CD14-positive monocyte (primary cell): ENCODE results near the gene MARCKS. TPM values are rescaled to one million over a fixed set of nuclear protein-coding genes. Genes with fewer than 3 reads are reported as not detected.

Experiments used
- DNase-seq, 3 donors: peaks; one replicate each; pipeline ENCODE4 v3.0.0-alpha.2; 2011 to 2022
- H2AFZ ChIP-seq: 2 replicates; pipeline ENCODE4 v1.6.0; 2012; ENCODE audit warnings: mild to moderate bottlenecking, low read depth, low read length, inconsistent platforms; ENCODE audit not compliant: insufficient read depth, poor library complexity, severe bottlenecking
- H3K27ac ChIP-seq, 2 donors: 1 replicate in 1 of 2; 2 replicates in 1 of 2; pipeline ENCODE4 v1.5.1; 2012 to 2013; ENCODE audit warnings: low read length in 2 of 2, control low read depth in 1 of 2, inconsistent platforms in 1 of 2, low read depth in 1 of 2, mild to moderate bottlenecking in 1 of 2
- H3K27me3 ChIP-seq, 2 donors: one replicate each; pipeline versions ENCODE4 v1.6.0 to v1.6.1; 2011 to 2013; ENCODE audit warnings: low read length in 2 of 2; ENCODE audit not compliant: control insufficient read depth in 2 of 2, insufficient read depth in 2 of 2
- H3K36me3 ChIP-seq, 2 donors: replicated peaks in 1 of 2; 1 replicate in 1 of 2; 2 replicates in 1 of 2; pipeline versions ENCODE4 v1.5.1 to v1.6.1; 2012 to 2013; ENCODE audit warnings: low read length in 2 of 2, control low read depth in 1 of 2, inconsistent platforms in 1 of 2, mild to moderate bottlenecking in 1 of 2; ENCODE audit not compliant: insufficient read depth in 2 of 2, control insufficient read depth in 1 of 2
- H3K4me1 ChIP-seq, 2 donors: 1 replicate in 1 of 2; 2 replicates in 1 of 2; pipeline versions ENCODE4 v1.5.1 to v1.6.1; 2012 to 2013; ENCODE audit warnings: low read length in 2 of 2, control low read depth in 1 of 2, inconsistent platforms in 1 of 2, mild to moderate bottlenecking in 1 of 2, moderate library complexity in 1 of 2; ENCODE audit not compliant: insufficient read depth in 2 of 2, control insufficient read depth in 1 of 2
- H3K4me2 ChIP-seq: replicated peaks from 2 replicates; pipeline ENCODE3; 2012; ENCODE audit warnings: low read length, moderate library complexity, mild to moderate bottlenecking; ENCODE audit not compliant: poor library complexity, severe bottlenecking; ENCODE audit errors: extremely low read depth
- H3K4me3 ChIP-seq, 3 experiments: fragments of 200-600 bp in 1 of 3; sonication (generic) in 1 of 3; replicated peaks in 1 of 3; 1 replicate in 2 of 3; 2 replicates in 1 of 3; pipeline ENCODE4 v1.5.1; 2011 to 2013; ENCODE audit warnings: low read length in 3 of 3, mild to moderate bottlenecking in 3 of 3, control low read depth in 2 of 3, low read depth in 2 of 3, inconsistent platforms in 1 of 3, moderate library complexity in 1 of 3
- H3K79me2 ChIP-seq: 2 replicates; pipeline ENCODE4 v1.6.0; 2012; ENCODE audit warnings: mild to moderate bottlenecking, control low read depth, inconsistent platforms, low read length, moderate library complexity; ENCODE audit not compliant: insufficient read depth
- H3K9ac ChIP-seq: 2 replicates; pipeline ENCODE4 v1.6.0; 2017; ENCODE audit warnings: low read length, mild to moderate bottlenecking; ENCODE audit not compliant: insufficient read depth, poor library complexity, severe bottlenecking
- H3K9me3 ChIP-seq, 2 donors: replicated peaks in 1 of 2; 1 replicate in 1 of 2; 2 replicates in 1 of 2; pipeline versions ENCODE4 v1.5.1 to v1.6.1; 2012 to 2013; ENCODE audit warnings: low read length in 2 of 2, control low read depth in 1 of 2; ENCODE audit not compliant: control insufficient read depth in 1 of 2, insufficient read depth in 1 of 2
- H4K20me1 ChIP-seq: 2 replicates; pipeline ENCODE4 v1.6.0; 2012; ENCODE audit warnings: mild to moderate bottlenecking, low read length, control low read depth, moderate library complexity; ENCODE audit not compliant: insufficient read depth
- H3K27ac Mint-ChIP-seq, 7 donors: one replicate each; pipeline ENCODE4 v1.8.0; 2020; ENCODE audit warnings: mild to moderate bottlenecking in 7 of 7, mixed read lengths in 7 of 7, moderate library complexity in 6 of 7, inconsistent platforms in 2 of 7
- H3K27me3 Mint-ChIP-seq, 3 donors: one replicate each; pipeline ENCODE4 v1.8.0; 2021 to 2022; ENCODE audit warnings: low read depth in 3 of 3, mild to moderate bottlenecking in 3 of 3, mixed read lengths in 3 of 3, moderate library complexity in 3 of 3, inconsistent platforms in 1 of 3
- H3K36me3 Mint-ChIP-seq, 2 donors: one replicate each; pipeline ENCODE4 v1.8.0; 2020; ENCODE audit warnings: mixed read lengths in 2 of 2, inconsistent platforms in 1 of 2, mild to moderate bottlenecking in 1 of 2
- H3K4me1 Mint-ChIP-seq: one replicate; pipeline ENCODE4 v1.8.0; 2020; ENCODE audit warnings: mild to moderate bottlenecking, mixed read lengths
- H3K4me3 Mint-ChIP-seq, 2 donors: one replicate each; pipeline ENCODE4 v1.8.0; 2020; ENCODE audit warnings: mild to moderate bottlenecking in 2 of 2, mixed read lengths in 2 of 2, moderate library complexity in 1 of 2
- H3K9me3 Mint-ChIP-seq, 7 donors: one replicate each; pipeline ENCODE4 v1.8.0; 2020 to 2022; ENCODE audit warnings: mixed read lengths in 7 of 7, mild to moderate bottlenecking in 6 of 7, moderate library complexity in 6 of 7, inconsistent platforms in 2 of 7
- WGBS: methylation state at CpG from one replicate; pipeline ENCODE4 v1.1.5; 2013; ENCODE audit warnings: missing lambda C conversion rate; ENCODE audit not compliant: insufficient coverage; 5-methylcytosine and 5-hydroxymethylcytosine counted together
- intact Hi-C, 2 donors: fragments of 100-400 bp; cut with micrococcal nuclease; formaldehyde crosslinking; loops; one replicate each; pipeline versions ENCODE4 v1.15.0 to v1.15.1; 2023
- polyA plus RNA-seq, 3 donors: library from polyadenylated mRNA; depleted of rRNA in 1 of 3; unstranded in 2 of 3; stranded (reverse) in 1 of 3; fragments of 300-500 nt in 2 of 3; fragments of >200 nt in 1 of 3; fragmentation: Illumina TruSeq in 2 of 3; gene quantifications; 1 replicate in 2 of 3; 2 replicates in 1 of 3; pipeline ENCODE4 v1.2.3, GENCODE V29; 2012 to 2021
- TF ChIP-seq, protein P1 (sequence below): fragments of 200-600 bp; IDR thresholded peaks from one replicate; pipeline ENCODE4 v1.8.0; 2022; ENCODE audit warnings: antibody characterized with exemption, mild to moderate bottlenecking

The MARCKS gene
- polyA plus RNA-seq, 3 donors = 12.1 to 22.9 (median 14.4) TPM

DNA sequence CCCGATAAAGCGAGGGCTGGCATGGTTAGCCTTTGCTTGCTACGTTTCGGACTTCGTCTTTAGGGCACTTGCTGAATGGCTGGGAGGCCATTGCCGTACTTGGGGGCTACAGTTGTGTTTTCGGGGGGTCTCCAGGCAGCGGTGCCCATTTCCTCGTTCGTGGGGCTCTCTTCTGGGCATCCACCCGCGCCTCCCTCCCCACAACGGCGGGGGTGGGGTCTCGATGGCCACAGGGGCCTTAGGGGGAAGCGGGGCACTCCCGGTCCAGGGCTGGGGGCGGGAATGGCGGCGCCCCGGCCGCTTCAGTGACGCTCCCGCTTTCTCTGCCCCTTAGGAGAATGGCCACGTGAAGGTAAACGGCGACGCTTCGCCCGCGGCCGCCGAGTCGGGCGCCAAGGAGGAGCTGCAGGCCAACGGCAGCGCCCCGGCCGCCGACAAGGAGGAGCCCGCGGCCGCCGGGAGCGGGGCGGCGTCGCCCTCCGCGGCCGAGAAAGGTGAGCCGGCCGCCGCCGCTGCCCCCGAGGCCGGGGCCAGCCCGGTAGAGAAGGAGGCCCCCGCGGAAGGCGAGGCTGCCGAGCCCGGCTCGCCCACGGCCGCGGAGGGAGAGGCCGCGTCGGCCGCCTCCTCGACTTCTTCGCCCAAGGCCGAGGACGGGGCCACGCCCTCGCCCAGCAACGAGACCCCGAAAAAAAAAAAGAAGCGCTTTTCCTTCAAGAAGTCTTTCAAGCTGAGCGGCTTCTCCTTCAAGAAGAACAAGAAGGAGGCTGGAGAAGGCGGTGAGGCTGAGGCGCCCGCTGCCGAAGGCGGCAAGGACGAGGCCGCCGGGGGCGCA lies 2.4 kb downstream of the MARCKS start:
- H3K4me3 Mint-ChIP-seq = peak overlapping the region in 1 of 2 donors; percentile 92
- H3K27ac ChIP-seq = peak overlapping the region; percentile 22 to 98
- DNase-seq = peak in 1 of 3 donors; percentile 15
- peak overlapping the region; percentile 97 for H3K9ac ChIP-seq
- 54% methylated on average over 85 of the region's 90 CpGs for WGBS
- H3K4me2 ChIP-seq = peak overlapping the region; percentile 99
- H3K27ac Mint-ChIP-seq = peak overlapping the region in 3 of 7 donors; percentile 50 to 82 (median 80)
- H3K79me2 ChIP-seq = peaks cover 21% of the 10 kb centered on the region
- TF ChIP-seq, protein P1, sequence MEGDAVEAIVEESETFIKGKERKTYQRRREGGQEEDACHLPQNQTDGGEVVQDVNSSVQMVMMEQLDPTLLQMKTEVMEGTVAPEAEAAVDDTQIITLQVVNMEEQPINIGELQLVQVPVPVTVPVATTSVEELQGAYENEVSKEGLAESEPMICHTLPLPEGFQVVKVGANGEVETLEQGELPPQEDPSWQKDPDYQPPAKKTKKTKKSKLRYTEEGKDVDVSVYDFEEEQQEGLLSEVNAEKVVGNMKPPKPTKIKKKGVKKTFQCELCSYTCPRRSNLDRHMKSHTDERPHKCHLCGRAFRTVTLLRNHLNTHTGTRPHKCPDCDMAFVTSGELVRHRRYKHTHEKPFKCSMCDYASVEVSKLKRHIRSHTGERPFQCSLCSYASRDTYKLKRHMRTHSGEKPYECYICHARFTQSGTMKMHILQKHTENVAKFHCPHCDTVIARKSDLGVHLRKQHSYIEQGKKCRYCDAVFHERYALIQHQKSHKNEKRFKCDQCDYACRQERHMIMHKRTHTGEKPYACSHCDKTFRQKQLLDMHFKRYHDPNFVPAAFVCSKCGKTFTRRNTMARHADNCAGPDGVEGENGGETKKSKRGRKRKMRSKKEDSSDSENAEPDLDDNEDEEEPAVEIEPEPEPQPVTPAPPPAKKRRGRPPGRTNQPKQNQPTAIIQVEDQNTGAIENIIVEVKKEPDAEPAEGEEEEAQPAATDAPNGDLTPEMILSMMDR = no peak
- H3K27me3 ChIP-seq = no peaks in the 10 kb centered on the region
- peaks cover 23 to 30% of the 10 kb centered on the region in 2 donors for H3K36me3 Mint-ChIP-seq
- peak overlapping the region; percentile 86 for H2AFZ ChIP-seq
- H4K20me1 ChIP-seq = peaks cover 38% of the 10 kb centered on the region
- no peaks in the 10 kb centered on the region for H3K9me3 ChIP-seq
- peaks cover 0 to 21% (median 3%) of the 10 kb centered on the region in 3 donors for H3K27me3 Mint-ChIP-seq
- H3K4me1 ChIP-seq = peaks cover 22 to 31% of the 10 kb centered on the region in 2 donors
- intact Hi-C loops = loop anchor here (2.0 to 10.0 kb wide), 6 partner anchors 52 to 552 kb away; no protein-coding TSS in a partner anchor
- peaks cover 10 to 21% of the 10 kb centered on the region in 2 donors for H3K36me3 ChIP-seq
- H3K4me3 ChIP-seq = peak overlapping the region; percentile 50 to 98 (median 74)
- peaks cover 9% of the 10 kb centered on the region for H3K4me1 Mint-ChIP-seq
- H3K9me3 Mint-ChIP-seq = peaks cover 0 to 7% (median 0%) of the 10 kb centered on the region in 7 donors

DNA sequence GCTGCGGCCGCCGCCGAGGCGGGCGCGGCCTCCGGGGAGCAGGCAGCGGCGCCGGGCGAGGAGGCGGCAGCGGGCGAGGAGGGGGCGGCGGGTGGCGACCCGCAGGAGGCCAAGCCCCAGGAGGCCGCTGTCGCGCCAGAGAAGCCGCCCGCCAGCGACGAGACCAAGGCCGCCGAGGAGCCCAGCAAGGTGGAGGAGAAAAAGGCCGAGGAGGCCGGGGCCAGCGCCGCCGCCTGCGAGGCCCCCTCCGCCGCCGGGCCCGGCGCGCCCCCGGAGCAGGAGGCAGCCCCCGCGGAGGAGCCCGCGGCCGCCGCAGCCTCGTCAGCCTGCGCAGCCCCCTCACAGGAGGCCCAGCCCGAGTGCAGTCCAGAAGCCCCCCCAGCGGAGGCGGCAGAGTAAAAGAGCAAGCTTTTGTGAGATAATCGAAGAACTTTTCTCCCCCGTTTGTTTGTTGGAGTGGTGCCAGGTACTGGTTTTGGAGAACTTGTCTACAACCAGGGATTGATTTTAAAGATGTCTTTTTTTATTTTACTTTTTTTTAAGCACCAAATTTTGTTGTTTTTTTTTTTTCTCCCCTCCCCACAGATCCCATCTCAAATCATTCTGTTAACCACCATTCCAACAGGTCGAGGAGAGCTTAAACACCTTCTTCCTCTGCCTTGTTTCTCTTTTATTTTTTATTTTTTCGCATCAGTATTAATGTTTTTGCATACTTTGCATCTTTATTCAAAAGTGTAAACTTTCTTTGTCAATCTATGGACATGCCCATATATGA lies 3.2 kb downstream of the MARCKS start:
- peaks cover 21% of the 10 kb centered on the region for H3K79me2 ChIP-seq
- H3K27ac ChIP-seq = no peak overlapping the region
- peak overlapping the region; percentile 99 for H3K4me2 ChIP-seq
- H3K4me1 ChIP-seq = peaks cover 19 to 25% of the 10 kb centered on the region in 2 donors
- no peaks in the 10 kb centered on the region for H3K9me3 ChIP-seq
- Mint-ChIP-seq H3K4me1 (peaks cover 8% of the 10 kb centered on the region), H3K4me3 (peak overlapping the region; percentile 45 to 49), H3K27ac (no peak overlapping the region), H3K27me3 (peaks cover 0 to 16% (median 3%) of the 10 kb centered on the region in 3 donors), H3K36me3 (peaks cover 23 to 30% of the 10 kb centered on the region in 2 donors), H3K9me3 (peaks cover 0 to 7% (median 0%) of the 10 kb centered on the region in 7 donors)
- no peaks in the 10 kb centered on the region for H3K27me3 ChIP-seq
- TF ChIP-seq, protein P1 = no peak
- peaks cover 10 to 21% of the 10 kb centered on the region in 2 donors for H3K36me3 ChIP-seq
- intact Hi-C loops = no loop called here
- H4K20me1 ChIP-seq = peaks cover 38% of the 10 kb centered on the region
- DNase-seq = peak in 1 of 3 donors; percentile 7
- 95% methylated on average over 36 of the region's 56 CpGs for WGBS
- H3K9ac ChIP-seq = no peak overlapping the region
- H3K4me3 ChIP-seq = no peak overlapping the region
- H2AFZ ChIP-seq = no peak overlapping the region
